GM19025 (cell line): Measurements from ENCODE around the gene KDM4E.
"Not testable (repeated sequence)": the region's sequence is repeated elsewhere in the genome, so short reads cannot be mapped to it uniquely, and the experiment has no call there.

Experiments
- ATAC-seq: cut with Tn5 transposase; IDR thresholded peaks from one replicate; pipeline ENCODE4 v1.9.1; 2021; ENCODE audit warnings: mild to moderate bottlenecking, low read depth, moderate library complexity; ENCODE audit not compliant: unreplicated experiment

The KDM4E gene

GRCh38 chr11:95024958-95025357 is at the start of gene KDM4E:
TSS of gene KDM4E (plus strand) at chr11:95025258. CDS start at chr11:95025558, 300 bp downstream.
- ATAC-seq = no peak

- ATAC-seq = no peak
These were observed 49.5 kb upstream of the KDM4E start for GRCh38 chr11:94975599-94975998.

- ATAC-seq = no peak
These were observed 37.7 kb upstream of the KDM4E start for GRCh38 chr11:94987378-94987777.

GRCh38 chr11:94988748-94989147 is 36.3 kb upstream of the KDM4E start:
- no peak for ATAC-seq

- no peak for ATAC-seq
These were observed 31.6 kb upstream of the KDM4E start for GRCh38 chr11:94993400-94993943.

GRCh38 chr11:94997437-94997836 is 27.6 kb upstream of the KDM4E start:
- no peak for ATAC-seq

GRCh38 chr11:94998285-94998684 is 26.8 kb upstream of the KDM4E start:
- ATAC-seq = no peak

- no peak for ATAC-seq
These were observed 21.3 kb upstream of the KDM4E start for GRCh38 chr11:95003716-95004115.

- no peak for ATAC-seq
These were observed 19.4 kb upstream of the KDM4E start for GRCh38 chr11:95005642-95006041.

GRCh38 chr11:95011376-95011775 is 13.7 kb upstream of the KDM4E start:
- no peak for ATAC-seq

GRCh38 chr11:95014184-95014821 is 10.8 kb upstream of the KDM4E start:
- ATAC-seq = no peak

- no peak for ATAC-seq
These were observed 8.9 kb upstream of the KDM4E start for GRCh38 chr11:95016139-95016538.

GRCh38 chr11:95021468-95021867 is 3.6 kb upstream of the KDM4E start:
- ATAC-seq = not testable (repeated sequence)

- ATAC-seq = not testable (repeated sequence)
These were observed 536 bp downstream of the KDM4E start for GRCh38 chr11:95025594-95025993.

- no peak for ATAC-seq
These were observed 3.3 kb downstream of the KDM4E start for GRCh38 chr11:95028357-95028756.

- no peak for ATAC-seq
These were observed 8.0 kb downstream of the KDM4E start for GRCh38 chr11:95033051-95033450.

GRCh38 chr11:95035316-95035715 is 10.3 kb downstream of the KDM4E start:
- no peak for ATAC-seq

GRCh38 chr11:95037356-95038035 is 12.4 kb downstream of the KDM4E start:
- not testable (repeated sequence) for ATAC-seq

GRCh38 chr11:95042239-95042638 is 17.2 kb downstream of the KDM4E start:
- ATAC-seq = no peak

GRCh38 chr11:95042906-95043305 is 17.8 kb downstream of the KDM4E start:
- no peak for ATAC-seq

GRCh38 chr11:95044010-95044409 is 19.0 kb downstream of the KDM4E start:
- ATAC-seq = no peak

- no peak for ATAC-seq
These were observed 20.8 kb downstream of the KDM4E start for GRCh38 chr11:95045812-95046211.
